ENCODE data around the gene SLC44A2.

Gene SLC44A2

DNA sequence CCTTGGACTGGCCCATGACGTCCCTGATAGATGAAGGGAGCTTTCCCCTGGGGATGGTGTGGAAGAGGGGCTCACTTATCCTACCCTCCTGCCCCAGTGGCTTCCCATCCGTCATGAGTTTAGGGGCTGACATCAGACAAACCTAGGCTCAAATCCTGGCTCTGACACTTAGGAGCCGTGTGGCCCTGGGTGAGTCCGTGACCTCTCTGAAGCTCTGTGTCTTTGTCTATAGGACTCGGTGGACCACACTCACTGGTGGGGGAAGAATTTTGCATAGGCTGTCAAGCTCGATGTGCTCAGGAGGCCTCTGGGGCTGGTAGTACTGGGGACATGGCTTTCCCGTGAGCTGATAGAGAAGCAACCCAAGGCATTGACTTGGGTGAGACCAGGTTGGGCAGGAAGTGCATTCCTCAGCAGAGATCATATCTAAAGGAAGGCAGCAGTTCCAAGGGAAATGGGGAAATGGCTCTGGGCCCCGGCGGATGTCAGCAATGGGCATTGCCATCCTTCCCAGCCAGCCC is 20.8 kb upstream of the SLC44A2 start:
- Mint-ChIP-seq H3K4me1 (peaks cover 19% of the 10 kb centered on the region), H3K36me3 (ENCODE audit: low read depth) (no peaks in the 10 kb centered on the region), H3K27ac (peak overlapping the region; percentile 91), H3K27me3 (ENCODE audit: low read depth, poor library complexity) (peaks cover 28% of the 10 kb centered on the region), H3K4me3 (peak overlapping the region; percentile 88), H3K9me3 (no peaks in the 10 kb centered on the region)
- DNase-seq = no peak
- TF ChIP-seq, protein P1, sequence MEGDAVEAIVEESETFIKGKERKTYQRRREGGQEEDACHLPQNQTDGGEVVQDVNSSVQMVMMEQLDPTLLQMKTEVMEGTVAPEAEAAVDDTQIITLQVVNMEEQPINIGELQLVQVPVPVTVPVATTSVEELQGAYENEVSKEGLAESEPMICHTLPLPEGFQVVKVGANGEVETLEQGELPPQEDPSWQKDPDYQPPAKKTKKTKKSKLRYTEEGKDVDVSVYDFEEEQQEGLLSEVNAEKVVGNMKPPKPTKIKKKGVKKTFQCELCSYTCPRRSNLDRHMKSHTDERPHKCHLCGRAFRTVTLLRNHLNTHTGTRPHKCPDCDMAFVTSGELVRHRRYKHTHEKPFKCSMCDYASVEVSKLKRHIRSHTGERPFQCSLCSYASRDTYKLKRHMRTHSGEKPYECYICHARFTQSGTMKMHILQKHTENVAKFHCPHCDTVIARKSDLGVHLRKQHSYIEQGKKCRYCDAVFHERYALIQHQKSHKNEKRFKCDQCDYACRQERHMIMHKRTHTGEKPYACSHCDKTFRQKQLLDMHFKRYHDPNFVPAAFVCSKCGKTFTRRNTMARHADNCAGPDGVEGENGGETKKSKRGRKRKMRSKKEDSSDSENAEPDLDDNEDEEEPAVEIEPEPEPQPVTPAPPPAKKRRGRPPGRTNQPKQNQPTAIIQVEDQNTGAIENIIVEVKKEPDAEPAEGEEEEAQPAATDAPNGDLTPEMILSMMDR (IDR thresholded peaks at IDR 0.05) = no peak

- no peak for DNase-seq
- H3K4me1 Mint-ChIP-seq = peaks cover 12% of the 10 kb centered on the region
- H3K27me3 Mint-ChIP-seq (ENCODE audit: low read depth, poor library complexity) = no peaks in the 10 kb centered on the region
- peaks cover 3% of the 10 kb centered on the region for H3K9me3 Mint-ChIP-seq
- H3K27ac Mint-ChIP-seq = no peak overlapping the region
- peaks cover 15% of the 10 kb centered on the region for H3K36me3 Mint-ChIP-seq (ENCODE audit: low read depth)
- TF ChIP-seq, protein P1 (IDR thresholded peaks at IDR 0.05) = no peak
- no peak overlapping the region for H3K4me3 Mint-ChIP-seq
These were observed 13.4 kb upstream of the SLC44A2 start for GRCh38 chr19:10611907-10612306.

DNA sequence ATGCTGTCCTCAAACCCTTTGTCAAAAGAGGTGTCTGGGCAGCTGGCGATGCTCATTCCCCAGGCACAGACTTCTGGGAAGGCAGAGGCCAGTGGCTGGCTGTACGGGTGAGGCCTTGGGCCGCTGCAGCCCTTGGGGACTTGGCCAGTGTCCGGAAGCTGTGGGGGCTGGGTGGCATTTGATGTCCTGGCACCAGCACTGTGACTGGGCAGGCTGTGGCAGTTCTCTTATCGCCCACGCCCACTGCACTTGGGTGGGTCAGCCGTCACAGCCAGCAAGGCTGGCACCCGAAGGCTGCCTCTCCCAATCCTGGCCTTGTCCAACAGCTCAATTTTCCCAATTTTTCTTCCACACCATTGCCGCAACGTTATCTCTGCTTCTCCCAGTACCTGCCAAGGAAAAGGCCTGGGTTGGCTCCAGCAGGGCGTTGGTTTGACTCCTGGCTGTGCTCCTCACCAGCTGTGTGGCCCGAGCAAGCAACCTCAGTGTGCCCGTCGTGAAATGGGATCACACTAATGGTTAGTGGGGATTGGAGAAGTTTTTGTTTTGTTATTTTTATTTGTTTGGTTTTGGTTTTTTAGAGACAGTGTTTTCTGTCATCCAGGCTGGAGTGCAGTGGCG is 12.7 kb upstream of the SLC44A2 start:
- Mint-ChIP-seq H3K27me3 (ENCODE audit: low read depth, poor library complexity) (no peaks in the 10 kb centered on the region), H3K36me3 (ENCODE audit: low read depth) (peaks cover 15% of the 10 kb centered on the region)

GRCh38 chr19:10615429-10616023 is 9.8 kb upstream of the SLC44A2 start:
- H3K4me1 Mint-ChIP-seq = peaks cover 21% of the 10 kb centered on the region
- H3K4me3 Mint-ChIP-seq = no peak overlapping the region
- H3K27ac Mint-ChIP-seq = no peak overlapping the region
- peaks cover 3% of the 10 kb centered on the region for H3K9me3 Mint-ChIP-seq
- H3K36me3 Mint-ChIP-seq (ENCODE audit: low read depth) = peaks cover 15% of the 10 kb centered on the region
- no peaks in the 10 kb centered on the region for H3K27me3 Mint-ChIP-seq (ENCODE audit: low read depth, poor library complexity)
- no peak for DNase-seq
- TF ChIP-seq, protein P1 (IDR thresholded peaks at IDR 0.05) = no peak

More for the DNA sequence above, 12.7 kb upstream of the SLC44A2 start:
- TF ChIP-seq, protein P1 (IDR thresholded peaks at IDR 0.05) = no peak
- Mint-ChIP-seq H3K4me3 (no peak overlapping the region), H3K4me1 (peaks cover 16% of the 10 kb centered on the region), H3K9me3 (peaks cover 3% of the 10 kb centered on the region), H3K27ac (peak overlapping the region; percentile 89)
- no peak for DNase-seq

DNA sequence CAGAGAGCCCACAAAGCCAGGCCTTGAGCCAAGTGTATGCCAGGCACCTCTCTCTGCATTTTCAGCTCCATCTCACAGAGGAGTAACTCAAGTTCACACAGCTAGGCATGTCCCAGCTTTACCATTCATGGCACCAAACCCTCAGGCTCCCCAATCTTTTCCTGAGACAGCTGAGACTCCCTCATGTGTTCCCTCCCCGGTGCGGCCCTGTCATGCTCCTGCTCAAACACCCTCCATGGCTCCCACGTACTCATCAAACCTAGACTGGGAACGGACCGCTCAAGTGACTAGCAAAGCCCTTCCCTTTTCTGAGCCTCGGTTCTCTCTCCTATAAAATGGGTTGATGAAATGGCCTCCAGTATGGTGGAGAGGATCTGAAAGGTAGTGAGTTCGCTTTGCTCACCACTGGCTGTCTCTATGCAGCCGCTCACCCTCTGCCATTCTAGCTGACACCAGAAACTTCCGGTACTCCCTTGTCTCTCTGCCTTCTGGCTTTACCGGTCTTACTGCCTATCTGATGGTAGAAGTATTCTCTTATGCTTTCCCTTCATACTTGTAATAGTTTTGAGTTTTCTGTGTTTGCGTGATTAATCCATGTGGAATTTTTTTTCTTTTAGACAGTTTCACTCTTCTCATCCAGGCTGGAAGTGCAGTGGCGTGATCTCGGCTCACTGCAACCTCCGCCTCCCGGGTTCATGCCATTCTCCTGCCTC is 7.8 kb upstream of the SLC44A2 start:
- TF ChIP-seq, protein P1 (IDR thresholded peaks at IDR 0.05) = no peak
- Mint-ChIP-seq H3K27ac (peak overlapping the region; percentile 46), H3K4me3 (no peak overlapping the region), H3K27me3 (ENCODE audit: low read depth, poor library complexity) (no peaks in the 10 kb centered on the region), H3K4me1 (peaks cover 32% of the 10 kb centered on the region), H3K36me3 (ENCODE audit: low read depth) (peaks cover 19% of the 10 kb centered on the region), H3K9me3 (peaks cover 3% of the 10 kb centered on the region)
- DNase-seq = no peak

Measured in nephron progenitor cell (in vitro differentiated cells).